ENCODE results near the gene HTATIP2.

GRCh38 chr11:20399498-20399897, 36.0 kb downstream of the HTATIP2 start:
- no peak for TF ChIP-seq JUND (IDR thresholded peaks at IDR 0.05)
- TF ChIP-seq POLR2AphosphoS5 (IDR thresholded peaks at IDR 0.05; ENCODE audit: low read depth, low read length), result no peak
- no peak for TF ChIP-seq RFX5 (IDR thresholded peaks at IDR 0.05; ENCODE audit: low read length)
- TF ChIP-seq GABPA (IDR thresholded peaks at IDR 0.05; ENCODE audit: low read depth), result no peak
- TF ChIP-seq SIN3A (IDR thresholded peaks at IDR 0.05; ENCODE audit: borderline replicate concordance, low read depth, low read length), result no peak
- TF ChIP-seq RAD21 (IDR thresholded peaks at IDR 0.05; ENCODE audit: low read length), result no peak
- no peak for TF ChIP-seq USF2 (IDR thresholded peaks at IDR 0.05; ENCODE audit: borderline replicate concordance, low read depth, low read length)
- no peak for TF ChIP-seq YY1 (IDR thresholded peaks at IDR 0.05; ENCODE audit: low read depth)
- TF ChIP-seq REST (IDR thresholded peaks at IDR 0.05; ENCODE audit: low read depth, low read length), result no peak
- no peak for TF ChIP-seq RXRA (IDR thresholded peaks at IDR 0.05; ENCODE audit: borderline replicate concordance, low read depth)
- no peak for TF ChIP-seq SMC3 (IDR thresholded peaks at IDR 0.05; ENCODE audit: low read depth, low read length)
- TF ChIP-seq CTCF (IDR thresholded peaks at IDR 0.05), result no peak
- TF ChIP-seq TAF1 (IDR thresholded peaks at IDR 0.05; ENCODE audit: borderline replicate concordance, low read depth, low read length), result no peak
- no peak for TF ChIP-seq EP300 (IDR thresholded peaks at IDR 0.05; ENCODE audit: borderline replicate concordance in 1 of 2, low read depth in 1 of 2, low read length in 1 of 2)
